ENCODE results near the gene MYO10. TPM values are rescaled to one million over a fixed set of nuclear protein-coding genes. Genes with fewer than 3 reads are reported as not detected.

Gene MYO10
- polyA plus RNA-seq, 4 donors: 28.8 to 46.4 (median 40.1) TPM

GRCh38 chr5:16918891-16919671 is 17.0 kb downstream of the MYO10 start:
- DNase-seq (ENCODE audit: low read depth in 4 of 4, low spot score in 3 of 4): no peak

GRCh38 chr5:16918156-16918555 is 17.9 kb downstream of the MYO10 start:
- DNase-seq (ENCODE audit: low read depth in 4 of 4, low spot score in 3 of 4): no peak

GRCh38 chr5:16916262-16916878 is 19.7 kb downstream of the MYO10 start:
- DNase-seq (ENCODE audit: low read depth in 4 of 4, low spot score in 3 of 4): no peak

- DNase-seq (ENCODE audit: low read depth in 4 of 4, low spot score in 3 of 4): no peak
Observed at GRCh38 chr5:16914584-16914983, 21.5 kb downstream of the MYO10 start.

- DNase-seq (ENCODE audit: low read depth in 4 of 4, low spot score in 3 of 4): no peak
Observed at GRCh38 chr5:16914108-16914435, 22.0 kb downstream of the MYO10 start.

- DNase-seq (ENCODE audit: low read depth in 4 of 4, low spot score in 3 of 4): no peak
Observed at GRCh38 chr5:16913187-16914107, 22.6 kb downstream of the MYO10 start.

GRCh38 chr5:16912080-16912479 is 24.0 kb downstream of the MYO10 start:
- no peak for DNase-seq (ENCODE audit: low read depth in 4 of 4, low spot score in 3 of 4)

GRCh38 chr5:16909464-16909863 is 26.6 kb downstream of the MYO10 start:
- no peak for DNase-seq (ENCODE audit: low read depth in 4 of 4, low spot score in 3 of 4)

- no peak for DNase-seq (ENCODE audit: low read depth in 4 of 4, low spot score in 3 of 4)
Observed at GRCh38 chr5:16907270-16907669, 28.8 kb downstream of the MYO10 start.

GRCh38 chr5:16906255-16906654 is 29.8 kb downstream of the MYO10 start:
- DNase-seq (ENCODE audit: low read depth in 4 of 4, low spot score in 3 of 4): no peak

GRCh38 chr5:16903480-16904300 is 32.4 kb downstream of the MYO10 start:
- DNase-seq (ENCODE audit: low read depth in 4 of 4, low spot score in 3 of 4): no peak

- DNase-seq (ENCODE audit: low read depth in 4 of 4, low spot score in 3 of 4): no peak
Observed at GRCh38 chr5:16902846-16903245, 33.2 kb downstream of the MYO10 start.

- no peak for DNase-seq (ENCODE audit: low read depth in 4 of 4, low spot score in 3 of 4)
Observed at GRCh38 chr5:16901021-16901644, 35.0 kb downstream of the MYO10 start.

- DNase-seq (ENCODE audit: low read depth in 4 of 4, low spot score in 3 of 4): no peak
Observed at GRCh38 chr5:16899171-16899570, 36.9 kb downstream of the MYO10 start.

GRCh38 chr5:16897800-16898199 is 38.3 kb downstream of the MYO10 start:
- no peak for DNase-seq (ENCODE audit: low read depth in 4 of 4, low spot score in 3 of 4)

- no peak for DNase-seq (ENCODE audit: low read depth in 4 of 4, low spot score in 3 of 4)
Observed at GRCh38 chr5:16897284-16897704, 38.8 kb downstream of the MYO10 start.

- no peak for DNase-seq (ENCODE audit: low read depth in 4 of 4, low spot score in 3 of 4)
Observed at GRCh38 chr5:16896767-16897166, 39.3 kb downstream of the MYO10 start.

- DNase-seq (ENCODE audit: low read depth in 4 of 4, low spot score in 3 of 4): peak in 3 of 4 donors; percentile 28 to 49 (median 40)
Observed at GRCh38 chr5:16894236-16895057, 41.6 kb downstream of the MYO10 start.

GRCh38 chr5:16891033-16891432 is 45.1 kb downstream of the MYO10 start:
- DNase-seq (ENCODE audit: low read depth in 4 of 4, low spot score in 3 of 4): no peak

Data from left renal pelvis (tissue), 4 donors.